Left lung (tissue), 10 donors: ENCODE measurements around the gene CTNNA3. TPM values are rescaled to one million over a fixed set of nuclear protein-coding genes. Genes with fewer than 3 reads are reported as not detected.

Experiments
- ATAC-seq: fragments of 200-7000 bp; cut with Tn5 transposase; one replicate; pipeline ENCODE4 v1.9.1; 2020; ENCODE audit warnings: moderate library complexity
- DNase-seq, 4 donors: peaks; one replicate each; pipeline ENCODE4 v3.0.0-alpha.2; 2013 to 2020
- H3K27ac ChIP-seq, 2 donors: fragments of 200-600 bp; sonication (generic) in 1 of 2; one replicate each; pipeline versions ENCODE4 v1.5.0 to v1.8.0; 2020 to 2021
- H3K27me3 ChIP-seq, 2 donors: fragments of 200-600 bp; sonication (generic) in 1 of 2; one replicate each; pipeline versions ENCODE4 v1.5.0 to v1.8.0; 2020 to 2021
- H3K36me3 ChIP-seq, 2 donors: fragments of 200-600 bp; sonication (generic) in 1 of 2; one replicate each; pipeline versions ENCODE4 v1.5.0 to v1.8.0; 2020 to 2021
- H3K4me1 ChIP-seq, 2 donors: fragments of 200-600 bp; one replicate each; pipeline ENCODE4 v1.8.0; 2021
- H3K4me3 ChIP-seq, 2 donors: fragments of 200-600 bp; sonication (generic) in 1 of 2; one replicate each; pipeline versions ENCODE4 v1.5.0 to v1.8.0; 2020 to 2021; ENCODE audit warnings: mild to moderate bottlenecking in 1 of 2
- H3K9me3 ChIP-seq, 2 donors: fragments of 200-600 bp; sonication (generic) in 1 of 2; one replicate each; pipeline versions ENCODE4 v1.5.0 to v1.8.0; 2020 to 2021
- CTCF ChIP-seq, 2 donors: fragments of 200-600 bp; sonication (generic) in 1 of 2; IDR thresholded peaks; one replicate each; pipeline versions ENCODE4 v1.5.0 to v1.8.0; 2021; ENCODE audit warnings: antibody characterized with exemption in 2 of 2
- intact Hi-C, 2 donors: fragments of 100-400 bp; cut with DNase I; formaldehyde crosslinking; loops; one replicate each; pipeline versions ENCODE4 v1.11.2 to v1.14.2; 2022
- polyA plus RNA-seq, 6 donors: library from polyadenylated mRNA; unstranded; fragments of 120-200 nt; gene quantifications; one replicate each; pipeline ENCODE4 v1.2.1, GENCODE V29; 2013; ENCODE audit not compliant: insufficient read length in 6 of 6
- total RNA-seq, 2 donors: library from RNA; stranded (reverse); fragmentation: NEBNext Ultra II Directional; extraction: Animal tissue kit (Norgen Biotek cat#: 25700); gene quantifications; one replicate each; pipeline ENCODE4 v1.2.1, GENCODE V29; 2021
- donor health status: DM: no; HTN: yes; CAD: no.
- donor health status: DM: no; HTN: no; CAD: no.

Gene CTNNA3
- total and polyA plus RNA-seq, 8 donors: 1.1 to 8.2 (median 6.6) TPM; not detected in 1

- no peaks in the 10 kb centered on the region for H3K4me1 ChIP-seq
- ATAC-seq (no peak), DNase-seq (no peak)
- H3K27me3 ChIP-seq: no peaks in the 10 kb centered on the region
- no peaks in the 10 kb centered on the region for H3K36me3 ChIP-seq
- no peak for TF ChIP-seq CTCF (IDR thresholded peaks at IDR 0.05)
- H3K4me3 ChIP-seq: no peak overlapping the region
- intact Hi-C loops: no loop called here
- no peaks in the 10 kb centered on the region for H3K9me3 ChIP-seq
- no peak overlapping the region for H3K27ac ChIP-seq
Measured at GRCh38 chr10:66294538-66294937, 1401.5 kb downstream of the CTNNA3 start.

DNA sequence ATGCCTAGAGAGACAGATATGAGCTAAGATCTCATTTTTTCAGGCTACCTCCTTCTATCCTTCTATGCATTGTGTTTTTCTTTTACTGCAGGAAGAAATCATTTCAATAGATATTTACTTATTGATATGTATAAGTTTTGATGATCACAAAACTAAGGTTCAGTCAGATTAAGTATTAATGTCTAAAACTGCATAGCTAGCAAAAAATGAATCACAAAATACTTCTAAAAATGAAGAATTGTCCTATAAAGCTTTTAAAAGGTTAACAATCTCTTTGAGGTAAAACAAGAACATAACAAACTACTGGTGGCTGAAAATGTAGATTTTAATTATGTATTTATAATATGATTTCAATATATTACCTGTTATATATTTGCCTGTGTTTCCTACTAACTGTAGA, 1403.1 kb downstream of the CTNNA3 start:
- no peaks in the 10 kb centered on the region for H3K4me1 ChIP-seq
- ATAC-seq: no peak
- no peaks in the 10 kb centered on the region for H3K27me3 ChIP-seq
- H3K36me3 ChIP-seq: no peaks in the 10 kb centered on the region
- no peak for DNase-seq
- intact Hi-C loops: no loop called here
- no peak overlapping the region for H3K4me3 ChIP-seq
- no peak for TF ChIP-seq CTCF (IDR thresholded peaks at IDR 0.05)
- H3K9me3 ChIP-seq: no peaks in the 10 kb centered on the region
- H3K27ac ChIP-seq: no peak overlapping the region

GRCh38 chr10:66292456-66292855, 1403.5 kb downstream of the CTNNA3 start:
- ATAC-seq (no peak), DNase-seq (no peak)
- Histone ChIP-seq H3K27me3 (no peaks in the 10 kb centered on the region), H3K4me3 (no peak overlapping the region), H3K36me3 (no peaks in the 10 kb centered on the region), H3K27ac (no peak overlapping the region), H3K4me1 (no peaks in the 10 kb centered on the region), H3K9me3 (no peaks in the 10 kb centered on the region)
- intact Hi-C loops: no loop called here
- TF ChIP-seq CTCF (IDR thresholded peaks at IDR 0.05): no peak

GRCh38 chr10:66291133-66291532, 1404.9 kb downstream of the CTNNA3 start:
- H3K36me3 ChIP-seq: no peaks in the 10 kb centered on the region
- no peaks in the 10 kb centered on the region for H3K9me3 ChIP-seq
- no peak for ATAC-seq
- H3K27ac ChIP-seq: no peak overlapping the region
- intact Hi-C loops: no loop called here
- DNase-seq: no peak
- H3K4me1 ChIP-seq: no peaks in the 10 kb centered on the region
- TF ChIP-seq CTCF (IDR thresholded peaks at IDR 0.05): no peak
- no peaks in the 10 kb centered on the region for H3K27me3 ChIP-seq
- no peak overlapping the region for H3K4me3 ChIP-seq

GRCh38 chr10:66284621-66285020, 1411.4 kb downstream of the CTNNA3 start:
- Histone ChIP-seq H3K9me3 (no peaks in the 10 kb centered on the region), H3K4me1 (no peaks in the 10 kb centered on the region), H3K27me3 (no peaks in the 10 kb centered on the region), H3K4me3 (no peak overlapping the region), H3K27ac (no peak overlapping the region), H3K36me3 (no peaks in the 10 kb centered on the region)
- intact Hi-C loops: no loop called here
- ATAC-seq (no peak), DNase-seq (no peak)
- TF ChIP-seq CTCF (IDR thresholded peaks at IDR 0.05): no peak
